ENCODE results near the gene KATNAL1.
"Not testable (repeated sequence)": the region's sequence is repeated elsewhere in the genome, so short reads cannot be mapped to it uniquely, and the experiment has no call there.

The KATNAL1 gene

GRCh38 chr13:30292325-30292724 is 15.0 kb downstream of the KATNAL1 start:
- DNase-seq (ENCODE audit: low spot score), result no peak

GRCh38 chr13:30290812-30291436 is 16.4 kb downstream of the KATNAL1 start:
- DNase-seq (ENCODE audit: low spot score), result no peak

DNA sequence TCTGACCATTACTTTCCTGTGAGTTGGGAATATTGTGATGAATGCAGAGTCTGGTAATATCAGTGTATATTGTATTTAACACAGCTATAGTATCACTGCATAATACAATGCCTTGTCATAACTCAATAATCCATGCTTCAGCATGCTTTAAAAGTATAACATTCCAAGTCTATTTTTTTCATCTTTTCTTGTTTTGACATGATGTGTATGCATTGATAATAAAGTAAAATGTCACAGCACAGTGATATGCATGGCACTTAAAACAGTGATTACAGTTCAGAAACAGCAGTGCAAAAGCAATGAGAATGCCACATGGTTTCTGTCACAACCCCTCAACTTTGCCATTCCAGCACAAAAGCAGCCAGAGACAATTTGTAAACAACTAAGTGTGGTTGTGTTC is 17.8 kb downstream of the KATNAL1 start:
- no peak for DNase-seq (ENCODE audit: low spot score)

- not testable (repeated sequence) for DNase-seq (ENCODE audit: low spot score)
Observed at GRCh38 chr13:30286059-30286458, 21.3 kb downstream of the KATNAL1 start.

DNA sequence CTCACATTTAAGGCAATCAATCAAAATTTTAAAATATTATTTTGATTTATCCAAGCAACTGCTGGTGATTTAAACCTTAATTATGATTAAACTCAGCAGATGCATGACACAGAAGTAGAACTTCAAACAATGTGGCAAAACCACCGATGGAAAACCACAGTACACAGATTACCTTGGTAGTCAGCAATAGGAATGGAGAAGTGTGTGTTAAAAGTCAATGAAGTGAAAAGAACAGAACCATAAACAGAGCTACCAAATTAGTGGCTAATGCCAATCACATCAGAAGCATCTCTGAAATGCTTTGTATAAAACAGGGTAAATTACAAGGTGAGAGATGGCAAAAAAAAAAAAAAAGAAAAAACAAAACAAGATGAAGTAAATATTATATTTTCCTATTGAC is 31.2 kb downstream of the KATNAL1 start:
- no peak for DNase-seq (ENCODE audit: low spot score)

- DNase-seq (ENCODE audit: low spot score), result no peak
Observed at GRCh38 chr13:30274083-30274482, 33.3 kb downstream of the KATNAL1 start.

DNA sequence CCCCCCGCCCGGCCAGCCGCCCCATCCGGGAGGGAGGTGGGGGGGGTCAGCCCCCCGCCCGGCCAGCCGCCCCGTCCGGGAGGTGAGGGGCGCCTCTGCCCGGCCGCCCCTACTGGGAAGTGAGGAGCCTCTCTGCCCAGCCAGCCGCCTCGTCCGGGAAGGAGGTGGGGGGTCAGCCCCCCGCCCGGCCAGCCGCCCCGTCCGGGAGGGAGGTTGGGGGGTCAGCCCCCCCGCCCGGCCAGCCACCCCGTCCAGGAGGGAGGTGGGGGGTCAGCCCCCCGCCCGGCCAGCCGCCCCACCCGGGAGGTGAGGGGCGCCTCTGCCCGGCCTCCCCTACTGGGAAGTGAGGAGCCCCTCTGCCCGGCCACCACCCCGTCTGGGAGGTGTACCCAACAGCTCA is 37.3 kb downstream of the KATNAL1 start:
- not testable (repeated sequence) for DNase-seq (ENCODE audit: low spot score)

DNA sequence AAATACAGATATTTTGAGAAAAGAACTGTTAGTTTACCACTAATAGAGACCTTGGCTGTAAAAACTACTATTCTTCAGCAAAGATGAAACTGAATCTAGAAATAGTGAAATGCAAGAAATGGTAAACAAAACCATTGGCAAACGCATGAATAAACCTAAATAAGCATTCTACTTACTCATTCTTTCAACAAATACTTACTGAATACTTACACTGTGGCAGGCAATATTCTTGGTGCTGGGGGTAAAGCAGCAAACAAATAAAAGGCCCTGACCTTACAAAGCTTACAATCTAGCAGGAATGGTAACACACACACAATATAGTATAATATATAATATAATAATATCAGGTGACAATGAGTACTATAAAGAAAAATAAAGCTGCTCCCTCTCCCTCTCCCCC is 38.7 kb downstream of the KATNAL1 start:
- no peak for DNase-seq (ENCODE audit: low spot score)

DNA sequence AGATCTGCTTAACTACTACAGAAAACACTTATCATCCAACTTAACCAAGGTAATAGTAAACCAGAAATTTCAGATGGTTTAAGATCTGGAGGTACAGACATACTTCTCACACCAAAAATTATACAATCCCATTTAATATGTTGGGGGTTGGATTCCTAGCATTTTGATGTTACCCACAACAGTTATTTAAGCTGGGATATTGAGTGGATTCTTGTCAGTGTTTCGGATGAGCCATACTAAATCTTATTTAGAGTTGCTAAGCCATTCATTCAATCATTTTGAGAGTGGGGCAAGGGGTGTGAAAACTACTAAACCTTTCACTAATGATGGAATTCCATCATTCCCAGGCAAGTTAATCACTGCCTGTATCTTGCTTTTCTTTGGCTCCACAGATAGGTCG is 40.6 kb downstream of the KATNAL1 start:
- DNase-seq (ENCODE audit: low spot score), result no peak

GRCh38 chr13:30259149-30259733 is 48.1 kb downstream of the KATNAL1 start:
- not testable (repeated sequence) for DNase-seq (ENCODE audit: low spot score)

DNA sequence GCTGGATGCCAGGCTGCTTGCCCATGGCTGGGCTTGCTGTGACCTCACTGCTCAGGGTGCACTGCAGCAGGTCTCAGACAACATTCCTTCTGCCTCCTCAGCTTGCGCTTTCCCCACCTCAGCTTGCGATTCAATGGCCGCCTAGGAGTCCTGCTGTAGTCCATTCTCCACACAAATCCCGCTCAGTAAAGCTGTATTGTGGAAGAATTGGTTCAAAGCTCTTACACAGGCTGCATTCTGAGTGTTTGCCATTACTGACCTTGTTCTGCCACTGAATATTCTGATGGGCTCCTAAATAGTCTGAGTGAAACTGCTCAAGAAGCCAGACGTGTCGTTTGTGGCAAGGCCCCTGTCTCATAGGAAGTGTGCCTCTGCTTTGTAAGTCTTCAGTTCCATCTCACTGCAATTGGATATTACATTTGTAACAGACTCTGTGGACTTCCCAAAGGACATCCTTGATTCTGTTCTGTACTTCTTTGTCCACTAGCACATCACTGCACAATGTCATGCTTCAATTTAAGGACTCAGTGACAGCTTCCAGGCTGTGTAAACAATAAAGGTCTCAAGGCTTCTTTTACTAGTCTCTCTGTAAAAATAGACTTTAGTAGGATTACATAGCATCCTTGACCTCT is 49.8 kb downstream of the KATNAL1 start:
- DNase-seq (ENCODE audit: low spot score), result no peak

GRCh38 chr13:30256713-30257467 is 50.5 kb downstream of the KATNAL1 start:
- DNase-seq (ENCODE audit: low spot score), result no peak

DNA sequence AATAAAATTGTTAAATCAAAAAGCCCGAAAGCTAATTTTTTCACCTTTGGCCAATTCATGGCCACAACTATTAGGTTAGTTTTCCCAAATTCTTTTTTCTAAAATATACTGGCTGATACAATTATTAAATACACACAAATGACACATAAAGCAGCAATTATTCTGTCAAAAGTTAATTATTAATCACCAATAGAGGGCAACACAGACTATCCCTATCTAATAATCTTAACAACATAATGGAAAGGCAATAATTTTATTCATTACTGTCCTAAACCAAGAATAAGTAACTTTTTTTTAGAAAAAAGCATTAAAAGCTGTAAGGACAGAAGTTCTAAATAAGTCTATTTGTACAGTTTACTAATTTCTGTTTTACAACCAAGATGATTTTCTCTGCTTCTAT is 51.7 kb downstream of the KATNAL1 start:
- DNase-seq (ENCODE audit: low spot score), result no peak

DNA sequence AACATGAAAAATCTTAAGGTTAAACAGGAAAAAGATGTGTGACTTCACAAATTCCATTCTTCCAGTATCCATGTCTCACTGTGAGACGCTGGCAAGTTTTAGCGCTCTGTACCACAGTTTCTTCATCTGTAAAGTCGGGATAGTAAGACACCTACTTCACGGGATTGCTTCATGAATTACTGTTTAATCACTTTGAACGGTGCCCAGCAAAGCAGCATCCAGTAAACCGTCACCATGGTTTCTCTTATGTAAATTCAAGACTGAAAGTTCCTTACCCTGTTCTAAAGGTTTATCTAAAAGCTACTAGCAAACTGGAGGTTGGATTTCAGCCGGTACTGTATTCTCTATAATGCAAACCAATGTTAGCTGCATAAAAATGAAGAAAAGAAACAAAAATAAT is 53.5 kb downstream of the KATNAL1 start:
- DNase-seq (ENCODE audit: low spot score), result no peak

- no peak for DNase-seq (ENCODE audit: low spot score)
Observed at GRCh38 chr13:30247406-30247805, 59.9 kb downstream of the KATNAL1 start.

- no peak for DNase-seq (ENCODE audit: low spot score)
Observed at GRCh38 chr13:30241532-30241931, 65.8 kb downstream of the KATNAL1 start.

DNA sequence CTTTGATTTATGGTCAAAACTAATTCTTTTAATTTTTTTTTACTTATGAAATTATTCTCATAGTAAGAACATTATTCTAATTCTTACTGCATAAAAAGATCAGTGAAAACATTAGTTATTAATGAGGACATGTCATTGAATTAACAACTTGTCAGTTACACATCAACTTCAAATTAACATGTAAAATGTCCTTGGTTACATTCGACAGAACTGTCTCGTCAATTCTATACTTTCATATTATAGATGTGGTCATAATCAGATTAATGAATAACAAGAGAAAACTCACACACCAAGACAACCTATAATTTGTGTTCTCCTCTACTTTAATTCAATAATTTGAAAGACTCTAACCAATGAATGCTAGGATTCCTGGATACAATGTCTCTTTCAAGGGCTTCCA is 66.7 kb downstream of the KATNAL1 start:
- DNase-seq (ENCODE audit: low spot score), result no peak

DNA sequence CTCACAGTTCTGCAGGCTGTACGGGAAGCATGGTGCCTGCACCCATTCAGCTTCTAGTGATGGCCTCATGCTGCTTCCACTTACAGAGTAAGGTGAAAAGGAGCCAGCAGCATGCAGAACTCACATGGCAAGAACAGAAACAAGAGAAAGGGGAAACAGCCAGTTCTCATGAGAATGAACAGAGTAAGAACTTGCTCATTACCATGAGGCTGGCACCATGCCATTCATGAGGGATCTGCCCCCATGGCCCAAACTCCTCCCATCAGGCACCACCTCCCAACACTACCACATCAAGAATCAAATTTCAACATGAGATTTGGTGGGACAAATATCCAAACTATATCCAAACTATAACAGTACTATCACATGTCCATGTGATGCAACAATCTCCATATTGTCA is 72.1 kb downstream of the KATNAL1 start:
- DNase-seq (ENCODE audit: low spot score), result no peak

DNA sequence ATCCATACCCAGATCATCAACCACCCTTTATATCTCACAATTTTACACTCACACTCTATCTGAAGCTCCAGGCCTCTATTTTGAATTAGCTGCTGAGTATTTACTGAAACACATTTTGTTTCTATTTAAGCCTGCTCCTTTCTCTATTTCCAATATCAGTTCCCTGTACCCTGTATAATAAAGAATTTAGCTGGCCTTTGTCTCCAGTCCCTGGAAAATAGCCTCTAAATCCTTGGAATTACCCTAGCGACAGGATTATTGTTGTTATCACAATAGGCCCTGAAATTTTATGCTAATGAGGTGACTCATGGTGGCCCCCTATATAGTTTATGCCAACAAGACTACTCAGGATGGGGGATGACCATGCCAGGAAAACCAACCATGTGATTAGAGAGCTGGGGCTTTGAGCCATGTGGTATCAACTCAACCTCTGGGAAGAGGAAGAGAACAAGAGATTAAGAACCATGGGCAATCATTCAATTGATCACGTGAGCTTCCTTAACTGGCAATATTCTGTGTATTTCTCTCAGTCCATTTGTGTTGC is 72.7 kb downstream of the KATNAL1 start:
- no peak for DNase-seq (ENCODE audit: low spot score)

DNA sequence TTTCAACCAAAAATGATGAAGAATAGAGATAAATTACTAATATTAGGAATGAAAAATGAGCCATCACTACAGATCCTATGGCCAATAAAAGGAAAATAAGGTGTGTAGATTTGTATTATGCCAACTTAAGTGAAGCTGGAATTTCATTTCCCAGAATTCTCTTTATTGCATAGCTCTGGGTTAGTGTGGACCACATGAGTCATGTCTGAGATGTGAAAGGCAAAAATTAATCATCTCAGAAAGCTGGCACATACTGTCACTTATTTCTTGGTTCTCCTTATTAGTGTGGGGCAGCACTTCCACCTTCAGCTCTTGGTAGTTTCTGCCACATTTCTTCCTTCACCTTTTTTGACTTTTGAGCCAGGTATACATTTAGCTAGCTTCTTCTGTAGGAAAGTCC is 82.6 kb downstream of the KATNAL1 start:
- no peak for DNase-seq (ENCODE audit: low spot score)

DNA sequence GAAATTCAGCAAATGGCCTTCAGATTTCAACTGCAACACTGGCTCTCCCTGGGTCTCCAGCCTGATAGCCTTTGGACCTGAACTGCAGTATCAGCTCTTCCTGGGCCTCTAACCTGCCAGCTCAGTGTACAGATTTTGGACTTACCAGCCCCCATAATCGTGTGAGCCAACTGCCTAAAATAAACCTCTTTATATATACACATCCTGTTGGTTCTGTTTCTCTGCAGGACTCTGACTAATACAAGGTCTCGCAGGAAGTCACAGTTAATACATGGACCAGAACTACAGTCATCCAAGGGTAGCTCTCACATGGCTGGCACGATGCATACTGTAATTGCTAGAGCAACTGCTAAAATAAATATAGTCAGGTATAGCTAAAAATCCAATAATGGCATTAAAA is 85.1 kb downstream of the KATNAL1 start:
- no peak for DNase-seq (ENCODE audit: low spot score)

GRCh38 chr13:30216111-30216510 is 91.2 kb downstream of the KATNAL1 start:
- DNase-seq (ENCODE audit: low spot score), result no peak

- DNase-seq (ENCODE audit: low spot score), result no peak
Observed at GRCh38 chr13:30212256-30212655, 95.1 kb downstream of the KATNAL1 start.

Measured in LoVo (cell line).